ENCODE results near the gene EPN2.

Gene EPN2

GRCh38 chr17:19365833-19366636 is 128.9 kb downstream of the EPN2 start:
- no peak for DNase-seq (ENCODE audit: low spot score)

DNA sequence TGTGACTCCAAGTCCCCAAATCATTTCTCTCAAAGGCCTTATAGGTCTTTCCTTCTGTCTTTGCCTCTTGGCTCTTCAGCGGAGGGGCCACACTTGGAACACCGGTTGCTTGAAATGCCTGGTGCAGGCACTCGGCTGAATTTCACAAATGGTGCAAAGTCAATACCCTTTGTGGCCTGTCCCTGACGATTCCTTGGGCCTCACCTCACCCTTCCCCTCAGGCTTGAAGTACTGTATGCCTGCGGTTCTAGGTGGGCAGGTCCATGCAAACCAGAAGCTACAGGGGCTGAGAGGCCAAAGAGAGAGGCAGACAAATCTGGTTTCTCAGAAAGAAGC is 129.4 kb downstream of the EPN2 start:
- no peak for DNase-seq (ENCODE audit: low spot score)

- DNase-seq (ENCODE audit: low spot score) = no peak
Measured at GRCh38 chr17:19368229-19368628, 131.1 kb downstream of the EPN2 start.

DNA sequence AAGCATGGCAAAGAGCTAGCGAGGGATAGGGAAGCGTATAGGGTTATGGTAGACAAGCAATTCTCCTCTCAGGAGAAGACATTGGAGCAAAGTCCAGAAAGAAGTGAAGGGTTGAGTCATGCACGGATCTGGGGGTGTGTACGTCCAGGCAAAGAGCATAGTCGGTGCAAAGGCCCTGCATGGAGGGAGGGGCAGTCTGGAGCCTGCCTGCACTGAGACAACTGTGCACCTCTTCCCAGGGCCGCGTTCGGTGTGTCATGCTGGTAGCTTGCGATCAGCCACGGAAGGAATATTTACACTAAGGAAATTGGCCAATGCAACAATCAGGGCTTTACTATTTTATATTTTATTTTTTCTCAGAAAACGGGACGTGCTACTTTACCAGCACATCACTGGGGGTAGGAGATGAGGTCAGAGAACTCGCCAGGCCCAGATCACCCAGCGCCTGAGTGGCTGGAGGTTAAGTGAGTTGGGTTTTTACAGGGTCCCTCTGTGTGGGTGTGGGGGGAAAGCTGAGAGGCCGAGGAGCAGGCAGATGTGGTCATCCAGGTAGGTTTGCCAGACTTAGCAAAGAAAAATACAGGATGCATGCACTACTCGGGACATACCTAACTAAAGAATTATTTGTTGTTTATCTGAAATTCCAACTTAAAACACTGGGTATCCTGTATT is 132.1 kb downstream of the EPN2 start:
- DNase-seq (ENCODE audit: low spot score) = no peak

DNA sequence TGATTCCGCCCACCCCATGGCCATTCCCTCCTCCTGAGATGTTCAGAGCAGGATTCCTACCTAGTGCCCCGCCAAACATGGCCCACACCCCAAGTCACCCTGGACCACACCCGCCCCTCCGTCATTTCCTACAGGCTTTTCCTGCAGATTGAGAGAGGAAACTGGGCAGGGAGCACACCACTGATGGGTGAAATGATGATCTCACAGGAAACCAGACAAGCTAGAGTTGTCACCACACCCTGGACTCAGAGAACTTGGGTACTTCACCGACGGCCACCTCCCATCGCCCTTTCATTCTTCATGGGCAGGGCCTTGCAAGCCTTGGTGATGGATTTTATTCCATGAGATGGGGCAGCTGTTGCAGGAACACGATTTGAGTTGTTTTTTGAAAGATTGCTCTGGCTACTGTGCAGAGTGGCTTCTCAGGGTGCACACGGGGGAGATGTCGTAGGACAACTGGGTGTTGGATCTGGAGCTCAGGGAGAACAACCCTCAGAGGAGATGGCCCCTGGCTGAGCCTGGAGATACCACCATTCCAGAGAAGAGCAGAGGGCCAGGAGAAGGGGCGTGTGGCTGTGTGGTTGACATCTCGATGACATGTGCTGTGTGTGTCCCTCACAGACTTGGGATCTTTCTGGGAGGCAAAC is 132.8 kb downstream of the EPN2 start:
- peak; percentile 62 for DNase-seq (ENCODE audit: low spot score)

GRCh38 chr17:19370493-19370960 is 133.4 kb downstream of the EPN2 start:
- DNase-seq (ENCODE audit: low spot score) = peak; percentile 27

DNA sequence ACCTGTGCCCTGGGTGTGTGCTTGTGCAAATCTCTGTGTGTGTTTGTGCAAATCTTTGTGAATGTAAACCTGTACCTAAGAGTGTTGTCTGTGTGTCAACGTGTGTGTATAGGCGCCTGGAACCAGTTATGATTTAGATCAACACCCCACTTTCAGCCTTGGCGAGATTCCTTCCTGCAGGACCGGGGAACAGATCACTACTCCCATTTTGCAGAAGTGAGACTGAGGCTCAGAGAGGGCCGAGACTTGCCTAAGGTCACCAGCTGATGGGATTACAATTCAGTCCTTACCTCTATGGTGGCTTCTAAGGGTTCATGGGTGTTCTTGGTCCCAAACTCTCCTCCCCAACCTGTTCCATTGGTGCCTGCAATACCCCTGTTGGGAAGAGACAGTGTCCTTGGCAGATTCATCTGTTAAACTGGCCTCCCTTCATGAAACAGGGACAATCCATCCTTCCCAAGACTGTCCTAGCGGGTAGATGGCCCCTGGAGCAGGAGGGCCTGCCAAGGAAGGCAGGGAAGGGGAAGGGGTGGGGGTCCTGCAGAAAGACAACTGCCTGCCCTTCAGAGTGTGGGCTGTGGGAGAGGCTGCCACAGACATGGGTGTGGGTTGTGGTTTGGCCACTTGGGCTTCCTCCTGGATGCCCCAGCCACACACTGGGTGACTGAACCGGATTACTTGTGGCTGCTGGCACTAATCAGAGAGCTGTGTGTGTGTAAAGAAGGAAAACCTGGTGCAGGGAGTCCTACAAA is 134.3 kb downstream of the EPN2 start:
- DNase-seq (ENCODE audit: low spot score) = peak; percentile 22

DNA sequence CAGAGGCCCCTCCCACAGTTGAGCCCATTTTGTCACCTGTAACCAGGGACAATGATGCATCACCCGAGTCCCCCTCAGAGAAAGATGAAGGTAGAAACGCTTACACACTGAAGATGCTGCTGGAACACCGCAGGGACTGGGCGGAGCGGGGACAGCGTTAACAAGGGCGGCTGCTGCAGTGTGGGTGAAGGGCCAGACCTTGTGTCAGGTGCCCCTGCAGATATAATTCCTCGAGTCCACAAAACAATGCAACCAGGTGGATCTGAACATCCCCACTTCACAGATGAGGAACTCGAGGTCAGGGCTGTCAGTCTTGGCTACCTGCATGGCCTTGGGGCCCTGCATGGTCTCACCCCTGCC is 134.8 kb downstream of the EPN2 start:
- no peak for DNase-seq (ENCODE audit: low spot score)

DNA sequence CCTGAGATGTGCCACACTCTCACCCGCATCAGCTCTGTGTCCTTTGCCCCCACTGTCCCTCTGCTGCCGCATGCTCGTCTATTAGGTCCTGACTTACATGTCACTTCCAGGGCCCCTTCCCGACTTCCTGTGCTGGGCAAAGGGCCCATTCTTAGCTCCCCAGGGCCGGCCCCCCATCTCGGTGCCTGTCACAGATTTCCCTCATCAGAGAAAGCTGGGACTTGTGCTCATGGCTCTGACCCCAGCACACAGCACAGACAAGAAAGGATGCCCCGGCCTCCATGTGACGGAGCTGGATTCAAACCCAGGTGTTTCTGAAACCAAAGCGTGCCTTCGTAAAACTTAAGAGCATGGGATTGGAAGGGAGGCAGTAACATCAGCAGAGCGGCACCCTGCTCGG is 135.3 kb downstream of the EPN2 start:
- no peak for DNase-seq (ENCODE audit: low spot score)

DNA sequence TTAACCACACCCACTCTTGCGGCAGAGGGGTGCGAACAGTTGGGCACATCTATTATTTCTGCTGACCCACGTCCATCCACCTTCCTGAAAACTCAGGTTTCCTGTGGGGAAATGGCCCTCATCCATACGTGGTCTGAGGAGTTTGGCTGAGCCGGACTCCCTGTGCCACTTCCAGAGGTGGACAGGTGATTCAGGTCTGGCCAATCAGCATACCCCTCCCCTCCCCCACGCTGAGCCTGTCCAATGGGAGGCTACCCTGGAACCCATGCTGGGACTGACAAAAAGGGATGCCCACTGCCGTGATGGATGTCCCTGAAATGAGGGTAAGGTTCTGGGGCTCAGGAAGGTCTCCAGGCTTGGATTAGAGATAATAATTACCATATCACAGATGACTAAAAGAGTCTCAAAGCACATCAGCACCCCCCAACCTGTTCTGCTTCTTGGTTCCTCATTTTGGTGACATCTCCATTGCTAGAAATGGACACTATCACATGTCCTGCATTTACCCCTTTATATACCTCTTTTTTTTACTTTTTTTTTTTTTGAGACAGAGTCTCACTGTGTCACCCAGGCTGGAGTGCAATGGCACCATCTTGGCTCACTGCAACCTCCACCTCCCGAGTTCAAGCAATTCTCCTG is 135.8 kb downstream of the EPN2 start:
- DNase-seq (ENCODE audit: low spot score) = no peak

DNA sequence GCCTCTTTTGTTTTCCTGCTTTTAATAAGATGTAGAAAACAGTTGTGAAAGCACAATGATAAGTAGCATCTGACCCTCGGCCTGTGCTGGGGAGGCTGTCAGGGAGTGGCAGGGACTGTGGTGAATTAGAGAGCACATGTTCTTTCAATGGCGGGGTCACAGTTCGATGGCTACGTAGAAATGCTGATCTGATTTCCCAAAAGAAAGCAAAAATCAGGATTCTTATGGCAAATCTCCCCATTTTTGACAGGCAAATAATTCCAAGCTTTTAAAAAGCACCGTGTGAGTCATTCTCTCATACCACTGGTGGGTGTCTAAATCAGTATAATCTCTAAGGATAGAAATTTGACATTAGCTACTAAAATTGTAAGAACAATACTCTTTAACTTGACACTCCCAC is 137.0 kb downstream of the EPN2 start:
- no peak for DNase-seq (ENCODE audit: low spot score)

- DNase-seq (ENCODE audit: low spot score) = no peak
Measured at GRCh38 chr17:19375732-19376131, 138.6 kb downstream of the EPN2 start.

DNA sequence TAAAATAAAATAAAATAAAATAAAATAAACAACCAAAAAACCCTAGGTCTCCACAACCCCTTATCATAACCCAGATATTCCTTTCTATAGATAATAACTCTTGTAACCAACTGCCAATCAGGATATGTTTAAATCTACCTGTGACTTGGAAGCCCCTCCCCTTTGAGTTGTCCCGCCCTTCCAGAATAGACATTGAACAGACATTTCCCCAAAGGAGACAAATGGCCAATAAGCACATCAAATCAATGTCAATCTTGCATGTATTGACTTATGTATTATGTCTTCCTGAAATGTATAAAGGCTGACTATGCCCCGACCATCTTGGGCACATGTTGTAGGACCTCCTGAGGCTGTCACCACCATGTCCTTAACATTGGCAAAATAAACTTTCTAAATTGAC is 139.6 kb downstream of the EPN2 start:
- no peak for DNase-seq (ENCODE audit: low spot score)

DNA sequence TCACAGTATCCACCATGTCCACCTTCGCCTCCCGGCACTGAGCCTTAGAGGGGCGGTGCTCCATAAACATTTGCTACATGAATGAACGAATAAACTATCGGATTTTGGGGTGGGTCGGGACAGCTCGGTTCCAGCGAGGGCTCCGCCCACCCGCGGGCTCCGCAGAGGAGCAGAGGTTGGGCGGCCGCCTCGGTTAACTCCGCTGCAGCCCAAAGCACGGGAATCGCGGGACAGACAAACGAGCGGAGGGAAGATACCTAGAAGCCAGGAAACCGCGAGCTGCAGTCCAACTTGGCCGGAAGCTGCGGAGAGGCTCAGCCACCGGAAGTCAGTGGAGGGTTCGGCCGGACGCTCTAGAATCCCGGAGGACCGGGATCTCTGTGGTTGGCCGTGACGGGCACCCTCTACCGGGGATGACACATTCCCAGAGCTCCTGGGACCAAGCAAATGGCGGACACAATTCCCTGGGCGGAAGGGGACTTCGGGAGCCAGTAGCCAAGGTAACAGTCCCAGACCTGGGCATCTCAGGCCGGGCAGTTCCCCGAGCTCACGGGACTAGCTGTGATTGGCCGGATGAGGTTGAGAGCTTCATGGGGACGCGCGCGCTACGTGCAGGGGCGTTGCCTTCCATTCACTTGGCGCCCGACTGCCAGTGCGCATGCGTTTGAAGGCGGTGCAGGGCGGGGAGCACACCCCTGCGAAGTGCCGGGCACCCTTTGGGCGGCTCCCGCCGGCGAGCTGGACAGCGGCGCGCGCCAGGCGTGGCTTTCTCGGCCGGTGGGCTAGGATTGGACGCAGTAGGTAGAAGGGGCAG is 140.6 kb downstream of the EPN2 start:
- DNase-seq (ENCODE audit: low spot score) = peak; percentile 97

GRCh38 chr17:19378416-19379360 is 141.5 kb downstream of the EPN2 start, which contains the start of gene MAPK7:
TSS of gene MAPK7 (plus strand) at chr17:19378498. CDS start at chr17:19378901, 403 bp downstream.
- DNase-seq (ENCODE audit: low spot score) = no peak

GRCh38 chr17:19379361-19380065 is 142.3 kb downstream of the EPN2 start:
- DNase-seq (ENCODE audit: low spot score) = no peak

- no peak for DNase-seq (ENCODE audit: low spot score)
Measured at GRCh38 chr17:19380481-19381301, 143.5 kb downstream of the EPN2 start.

- DNase-seq (ENCODE audit: low spot score) = no peak
Measured at GRCh38 chr17:19381361-19381740, 144.2 kb downstream of the EPN2 start.
